Testis (tissue), 2 donors: ENCODE data around the gene HYDIN.

Source experiments
- CTCF ChIP-seq, 3 experiments: fragments of 450-650 bp in 2 of 3; fragments of 200-600 bp in 1 of 3; sonication (generic) in 1 of 3; IDR thresholded peaks; one replicate each; pipeline ENCODE4 v1.5.1; 2016 to 2019; ENCODE audit warnings: antibody characterized with exemption in 3 of 3, mild to moderate bottlenecking in 2 of 3, moderate library complexity in 1 of 3
- POLR2A ChIP-seq: fragments of 450-650 bp; IDR thresholded peaks from one replicate; pipeline ENCODE4 v1.6.1; 2017; ENCODE audit warnings: antibody characterized with exemption, mild to moderate bottlenecking, moderate library complexity

GRCh38 chr16:71246309-71246708 is 15.8 kb upstream of the HYDIN start:
- TF ChIP-seq POLR2A (no peak), CTCF (IDR thresholded peaks at IDR 0.05) (no peak)
